HEK293T (cell line): ENCODE data around the gene KBTBD2.
"Not testable (repeated sequence)": the region's sequence is repeated elsewhere in the genome, so short reads cannot be mapped to it uniquely, and the experiment has no call there.

Source experiments
- CTCF ChIA-PET: fragments of 350-600 bp; formaldehyde crosslinking; extraction: SDS; loops from one replicate; lab custom pipeline; 2021; ENCODE audit warnings: antibody characterized with exemption, inconsistent platforms; lab: Yijun Ruan, JAX
- POLR2A ChIA-PET: fragments of 350-600 bp; formaldehyde crosslinking; extraction: SDS; loops from one replicate; lab custom pipeline; 2020; ENCODE audit warnings: antibody characterized with exemption, inconsistent platforms; lab: Yijun Ruan, JAX
- DNase-seq: peaks from one replicate; pipeline ENCODE4 v3.0.0; 2012; ENCODE audit warnings: mixed read lengths; ENCODE audit errors: extremely low spot score
- ARNT ChIP-seq: fragments of 450-650 bp; IDR thresholded peaks from 2 replicates; pipeline ENCODE4 v1.6.1; 2017; ENCODE audit warnings: mild to moderate bottlenecking
- BHLHE40 ChIP-seq: fragments of 450-650 bp; IDR thresholded peaks from 2 replicates; pipeline ENCODE4 v1.6.1; 2016; ENCODE audit warnings: mild to moderate bottlenecking, moderate library complexity, borderline replicate concordance
- CTBP1 ChIP-seq: fragments of 450-650 bp; IDR thresholded peaks from 2 replicates; pipeline ENCODE4 v1.6.1; 2016; ENCODE audit warnings: borderline replicate concordance
- ELF4 ChIP-seq: fragments of 450-650 bp; IDR thresholded peaks from 2 replicates; pipeline ENCODE4 v1.6.1; 2017; ENCODE audit warnings: antibody characterized with exemption
- FOXA1 ChIP-seq: fragments of 450-650 bp; IDR thresholded peaks from 2 replicates; pipeline ENCODE4 v1.6.1; 2016; ENCODE audit warnings: mild to moderate bottlenecking
- FOXK2 ChIP-seq: fragments of 450-650 bp; IDR thresholded peaks from 2 replicates; pipeline ENCODE4 v1.6.1; 2016; ENCODE audit warnings: mild to moderate bottlenecking
- FOXM1 ChIP-seq: fragments of 450-650 bp; IDR thresholded peaks from 2 replicates; pipeline ENCODE4 v1.6.1; 2017; ENCODE audit warnings: mild to moderate bottlenecking, borderline replicate concordance
- HDGF ChIP-seq: fragments of 450-650 bp; IDR thresholded peaks from 2 replicates; pipeline ENCODE4 v1.6.1; 2017; ENCODE audit warnings: antibody characterized with exemption, borderline replicate concordance
- L3MBTL2 ChIP-seq: fragments of 450-650 bp; conservative IDR thresholded peaks from 2 replicates; pipeline ENCODE4 v1.6.1; 2016; ENCODE audit warnings: mild to moderate bottlenecking
- LEF1 ChIP-seq: fragments of 450-650 bp; IDR thresholded peaks from 2 replicates; pipeline ENCODE4 v1.6.1; 2017; ENCODE audit warnings: mild to moderate bottlenecking, borderline replicate concordance
- NFRKB ChIP-seq: fragments of 450-650 bp; IDR thresholded peaks from 2 replicates; pipeline ENCODE4 v1.6.1; 2016; ENCODE audit warnings: mild to moderate bottlenecking, moderate library complexity
- SP1 ChIP-seq: fragments of 450-650 bp; IDR thresholded peaks from 2 replicates; pipeline ENCODE4 v1.6.1; 2017
- SUZ12 ChIP-seq: fragments of 450-650 bp; IDR thresholded peaks from 2 replicates; pipeline ENCODE4 v1.6.1; 2016; ENCODE audit warnings: mild to moderate bottlenecking
- TARDBP ChIP-seq: fragments of 450-650 bp; IDR thresholded peaks from 2 replicates; pipeline ENCODE4 v1.6.1; 2016
- ZNF384 ChIP-seq: fragments of 450-650 bp; IDR thresholded peaks from 2 replicates; pipeline ENCODE4 v1.6.1; 2016
- TF ChIP-seq, protein P1 (sequence below): fragments of 450-650 bp; IDR thresholded peaks from 2 replicates; pipeline ENCODE4 v1.6.1; 2016

Gene KBTBD2

DNA sequence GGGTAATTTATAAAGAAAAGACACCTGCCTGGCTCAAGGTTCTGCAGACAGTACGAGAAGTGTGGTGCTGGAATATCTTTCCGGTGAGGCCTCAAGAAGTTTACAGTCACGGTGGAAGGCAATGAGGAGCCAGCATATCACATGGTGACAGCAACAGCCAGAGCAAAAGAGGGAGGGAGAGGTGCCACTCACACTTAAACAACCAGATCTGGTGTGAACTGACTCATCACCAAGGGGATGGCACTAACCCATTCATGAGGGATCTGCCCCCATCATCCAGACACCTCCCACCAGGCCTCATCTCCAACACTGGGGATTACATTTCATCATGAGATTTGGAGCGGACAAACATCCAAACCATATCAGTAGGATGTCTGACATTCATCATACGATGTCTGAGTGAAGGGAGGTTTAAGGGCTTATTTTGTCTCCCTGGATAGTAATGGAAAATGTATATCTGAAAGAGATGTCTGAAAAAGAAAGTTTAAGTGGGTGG lies 23.5 kb upstream of the KBTBD2 start:
- TF ChIP-seq ZNF384 (no peak), FOXA1 (no peak), HDGF (no peak), SP1 (no peak), L3MBTL2 (no peak), ELF4 (no peak), ARNT (no peak), CTBP1 (no peak), FOXM1 (no peak), TARDBP (no peak), NFRKB (no peak), SUZ12 (no peak), BHLHE40 (no peak), LEF1 (no peak), FOXK2 (no peak)
- TF ChIP-seq, protein P1, sequence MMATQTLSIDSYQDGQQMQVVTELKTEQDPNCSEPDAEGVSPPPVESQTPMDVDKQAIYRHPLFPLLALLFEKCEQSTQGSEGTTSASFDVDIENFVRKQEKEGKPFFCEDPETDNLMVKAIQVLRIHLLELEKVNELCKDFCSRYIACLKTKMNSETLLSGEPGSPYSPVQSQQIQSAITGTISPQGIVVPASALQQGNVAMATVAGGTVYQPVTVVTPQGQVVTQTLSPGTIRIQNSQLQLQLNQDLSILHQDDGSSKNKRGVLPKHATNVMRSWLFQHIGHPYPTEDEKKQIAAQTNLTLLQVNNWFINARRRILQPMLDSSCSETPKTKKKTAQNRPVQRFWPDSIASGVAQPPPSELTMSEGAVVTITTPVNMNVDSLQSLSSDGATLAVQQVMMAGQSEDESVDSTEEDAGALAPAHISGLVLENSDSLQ, result no peak
- CTCF ChIA-PET, result no interaction called here
- POLR2A ChIA-PET, result no interaction called here
- DNase-seq, result no peak

GRCh38 chr7:32914184-32914583 lies 22.6 kb upstream of the KBTBD2 start:
- ChIA-PET POLR2A (no interaction called here), CTCF (interaction anchor here (1.1 kb wide), 1 partner anchor 29 kb away, joined by 4 read pairs; no protein-coding TSS in a partner anchor)
- TF ChIP-seq ZNF384 (no peak), TARDBP (no peak), NFRKB (no peak), ELF4 (no peak), LEF1 (no peak), BHLHE40 (no peak), ARNT (no peak)
- TF ChIP-seq, protein P1, result no peak
- no peak for DNase-seq

DNA sequence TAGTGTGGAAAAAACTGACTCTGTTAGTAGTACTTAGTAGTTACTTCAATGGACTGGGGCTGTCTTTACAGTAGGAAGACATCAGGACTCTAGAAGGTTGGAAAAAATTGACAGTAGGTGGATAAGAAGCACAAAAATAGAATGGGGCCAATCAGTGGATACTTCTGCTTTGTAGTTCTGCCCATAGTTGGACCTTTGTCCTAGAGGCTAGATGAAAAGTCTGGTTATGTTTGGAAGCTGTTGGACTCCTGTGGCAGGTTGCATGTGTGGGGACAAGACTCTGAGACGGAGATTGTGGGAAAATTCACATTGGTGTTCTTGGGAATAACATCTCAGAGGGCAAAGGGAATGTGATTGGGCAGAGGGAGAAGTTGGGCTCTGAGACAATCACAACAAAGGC lies 18.6 kb upstream of the KBTBD2 start:
- TF ChIP-seq TARDBP (no peak), HDGF (no peak), SUZ12 (no peak), ZNF384 (no peak), L3MBTL2 (no peak), FOXK2 (no peak), NFRKB (no peak)
- DNase-seq, result no peak
- ChIA-PET CTCF (no interaction called here), POLR2A (no interaction called here)

DNA sequence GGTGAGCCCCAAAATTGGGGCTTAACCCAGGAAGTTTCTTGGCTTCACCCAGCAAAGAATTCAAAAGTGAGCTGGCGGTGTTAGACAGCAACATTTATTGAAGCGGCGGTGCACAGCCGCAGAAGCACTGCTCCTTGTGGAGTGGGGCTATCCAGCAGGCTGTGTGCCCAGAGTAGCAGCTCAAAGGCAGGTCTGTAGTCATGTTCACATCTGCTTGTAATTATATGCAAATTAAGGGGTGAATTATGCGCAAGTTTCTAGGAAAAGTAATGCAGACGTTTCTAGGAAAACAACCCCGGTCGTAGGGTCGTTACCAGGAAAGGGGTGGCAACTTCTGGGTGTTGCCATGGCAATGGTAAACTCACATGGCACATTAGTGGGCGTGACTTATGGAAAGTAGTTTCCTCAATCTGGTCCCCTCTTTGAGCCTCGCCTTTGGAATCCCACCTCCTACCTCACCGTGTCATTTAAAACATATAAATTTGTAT lies 13.7 kb upstream of the KBTBD2 start:
- DNase-seq, result no peak
- CTCF ChIA-PET, result no interaction called here
- TF ChIP-seq FOXM1, result no peak
- TF ChIP-seq HDGF, result no peak
- no peak for TF ChIP-seq SP1
- TF ChIP-seq FOXA1, result no peak
- no peak for TF ChIP-seq CTBP1
- TF ChIP-seq BHLHE40, result no peak
- TF ChIP-seq, protein P1, result no peak
- TF ChIP-seq ELF4, result no peak
- no peak for TF ChIP-seq SUZ12
- no peak for TF ChIP-seq TARDBP
- TF ChIP-seq ARNT, result no peak
- TF ChIP-seq NFRKB, result no peak
- no peak for TF ChIP-seq L3MBTL2
- POLR2A ChIA-PET, result no interaction called here

DNA sequence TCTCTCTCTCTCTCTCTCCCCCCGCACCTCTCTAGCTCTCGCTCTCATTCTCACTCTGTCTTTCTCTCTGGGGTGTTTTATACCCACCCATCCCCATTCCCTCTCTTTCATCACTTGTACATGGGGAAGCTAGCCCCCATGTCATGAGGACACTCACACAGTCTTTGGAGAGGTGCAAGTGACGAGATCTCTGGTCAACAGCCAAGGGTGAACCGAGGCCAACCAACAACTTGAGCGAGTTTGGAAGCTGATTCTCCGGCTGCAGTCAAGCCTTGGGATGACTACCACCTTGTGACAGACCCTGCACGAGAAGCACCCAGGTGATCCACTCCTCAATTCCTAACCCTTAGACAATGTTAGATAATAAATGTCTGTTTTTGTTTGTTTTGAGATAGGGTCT lies 10.1 kb upstream of the KBTBD2 start:
- CTCF ChIA-PET, result no interaction called here
- POLR2A ChIA-PET, result interaction anchor here (0.6 to 1.0 kb wide), 3 partner anchors 9 to 161 kb away, joined by 3 read pairs; partner anchors contain the start of genes FKBP9 and NT5C3A

DNA sequence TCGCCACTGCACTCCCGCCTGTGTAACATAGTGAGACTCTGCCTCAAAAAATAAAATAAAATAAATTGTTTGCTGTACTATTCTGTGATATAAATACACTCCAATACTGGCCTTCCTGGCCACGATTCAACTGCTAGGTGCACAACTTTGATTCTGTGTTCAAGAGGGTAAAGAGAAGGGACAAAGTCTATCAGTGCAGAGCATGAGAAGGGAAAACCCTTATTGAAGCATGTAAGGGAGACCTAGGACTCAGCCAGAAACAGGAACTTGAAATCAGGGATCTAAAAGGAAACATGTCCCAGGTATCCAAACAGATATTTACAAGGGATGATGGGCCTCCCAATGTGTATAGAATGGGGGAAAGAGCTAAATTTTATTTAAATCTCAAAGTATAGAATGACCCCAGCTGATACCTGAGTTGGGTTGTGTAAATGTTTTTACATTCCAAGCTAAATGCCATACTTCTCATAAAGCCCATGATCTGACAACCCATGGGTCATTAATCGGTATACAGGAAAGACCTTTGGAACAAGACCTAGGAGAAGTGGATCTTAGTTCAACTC lies 9.0 kb upstream of the KBTBD2 start:
- DNase-seq, result no peak
- no peak for TF ChIP-seq NFRKB
- no peak for TF ChIP-seq HDGF
- no peak for TF ChIP-seq SP1
- CTCF ChIA-PET, result interaction anchor here (0.6 kb wide), 1 partner anchor 11 kb away, joined by 3 read pairs; no protein-coding TSS in a partner anchor
- POLR2A ChIA-PET, result interaction anchor here (0.9 kb wide), 1 partner anchor 8 kb away, joined by 3 read pairs; no protein-coding TSS in a partner anchor

More for the DNA sequence above, 10.1 kb upstream of the KBTBD2 start:
- no peak for DNase-seq
- no peak for TF ChIP-seq BHLHE40
- TF ChIP-seq HDGF, result no peak
- no peak for TF ChIP-seq SP1
- TF ChIP-seq L3MBTL2, result no peak
- TF ChIP-seq NFRKB, result no peak

GRCh38 chr7:32897376-32897775 lies 5.8 kb upstream of the KBTBD2 start:
- CTCF ChIA-PET, DNase-seq, POLR2A ChIA-PET: not testable (repeated sequence)
